H1 (cell line): Measurements from ENCODE around the gene WDR27. TPM values are rescaled to one million over a fixed set of nuclear protein-coding genes. Genes with fewer than 3 reads are reported as not detected.

Source experiments
- CTCF ChIA-PET: fragments of 300-600 bp; sonication (Branson Sonifier 250); formaldehyde crosslinking; loops from one replicate; lab custom pipeline; 2021; ENCODE audit not compliant: partially characterized antibody; lab: Charles Lee
- POLR2A ChIA-PET: fragments of 300-600 bp; sonication (Branson Sonifier 250); formaldehyde crosslinking; loops from one replicate; lab custom pipeline; 2021; ENCODE audit warnings: inconsistent platforms; ENCODE audit not compliant: partially characterized antibody; lab: Charles Lee
- DNase-seq, 2 experiments: peaks; one replicate each; pipeline versions ENCODE4 v3.0.0 to v3.0.0-alpha.2; 2010 to 2022; ENCODE audit warnings: low spot score in 2 of 2, low read depth in 1 of 2, mixed read lengths in 1 of 2
- FAIRE-seq: peaks from 2 replicates; lab custom pipeline; 2011; peaks lifted over from hg19 to GRCh38; lab: Jason Lieb, UNC
- H2AFZ ChIP-seq: 2 replicates; pipeline ENCODE4 v1.8.1; 2012; ENCODE audit warnings: low read length, inconsistent platforms
- H2AK5ac ChIP-seq: 2 replicates; pipeline ENCODE4 v1.6.1; 2013; ENCODE audit warnings: low read depth, low read length
- H2BK120ac ChIP-seq: replicated peaks from 2 replicates; pipeline ENCODE3; 2013; ENCODE audit warnings: low read depth, low read length, inconsistent platforms
- H2BK12ac ChIP-seq: 2 replicates; pipeline ENCODE4 v1.6.1; 2013; ENCODE audit warnings: low read depth, low read length
- H2BK15ac ChIP-seq: 2 replicates; pipeline ENCODE4 v1.6.1; 2013; ENCODE audit warnings: low read length
- H2BK20ac ChIP-seq: 2 replicates; pipeline ENCODE4 v1.6.1; 2013; ENCODE audit warnings: low read length
- H2BK5ac ChIP-seq: 2 replicates; pipeline ENCODE4 v1.6.1; 2013; ENCODE audit warnings: low read depth, low read length
- H3K14ac ChIP-seq: 2 replicates; pipeline ENCODE4 v1.6.1; 2013; ENCODE audit warnings: inconsistent platforms; ENCODE audit not compliant: insufficient read length
- H3K18ac ChIP-seq: 2 replicates; pipeline ENCODE4 v1.6.1; 2013; ENCODE audit warnings: low read length; ENCODE audit errors: extremely low read depth
- H3K23ac ChIP-seq: 2 replicates; pipeline ENCODE4 v1.6.1; 2013; ENCODE audit warnings: inconsistent platforms; ENCODE audit not compliant: insufficient read length
- H3K23me2 ChIP-seq: 2 replicates; pipeline ENCODE4 v1.6.1; 2013; ENCODE audit warnings: low read depth, low read length
- H3K27ac ChIP-seq: 2 replicates; pipeline ENCODE4 v1.6.1; 2011; ENCODE audit warnings: low read depth, low read length, inconsistent platforms
- H3K27me3 ChIP-seq, 4 experiments: replicated peaks in 1 of 4; 1 replicate in 1 of 4; 2 replicates in 3 of 4; pipeline versions ENCODE4 v1.6.1 to v1.8.1; 2011 to 2013; ENCODE audit warnings: low read length in 3 of 4, mild to moderate bottlenecking in 3 of 4, inconsistent platforms in 2 of 4, mixed read lengths in 2 of 4, moderate library complexity in 1 of 4; ENCODE audit not compliant: control insufficient read depth in 3 of 4, insufficient read depth in 3 of 4; ENCODE audit errors: extremely low read depth in 1 of 4
- H3K36me3 ChIP-seq, 4 experiments: 2 replicates each; pipeline versions ENCODE4 v1.6.1 to v1.8.1; 2011 to 2013; ENCODE audit warnings: mild to moderate bottlenecking in 4 of 4, low read length in 3 of 4, moderate library complexity in 2 of 4, control low read depth in 1 of 4, inconsistent platforms in 1 of 4; ENCODE audit not compliant: insufficient read depth in 4 of 4, control insufficient read depth in 2 of 4
- H3K4ac ChIP-seq: replicated peaks from 2 replicates; pipeline ENCODE3; 2013; ENCODE audit warnings: low read length, low read depth, mixed read lengths, inconsistent platforms; ENCODE audit not compliant: insufficient read length
- H3K4me1 ChIP-seq, 4 experiments: replicated peaks in 1 of 4; 1 replicate in 1 of 4; 2 replicates in 3 of 4; pipeline versions ENCODE4 v1.6.1 to v1.8.1; 2011 to 2013; ENCODE audit warnings: low read length in 3 of 4, inconsistent platforms in 2 of 4, mixed read lengths in 1 of 4; ENCODE audit not compliant: insufficient read depth in 4 of 4, control insufficient read depth in 3 of 4
- H3K4me2 ChIP-seq, 2 experiments: 2 replicates each; pipeline versions ENCODE4 v1.6.1 to v1.8.1; 2011 to 2013; ENCODE audit warnings: low read depth in 2 of 2, low read length in 2 of 2, control low read depth in 1 of 2, inconsistent platforms in 1 of 2, mild to moderate bottlenecking in 1 of 2; ENCODE audit not compliant: insufficient read depth in 1 of 2
- H3K4me3 ChIP-seq, 4 experiments: fragments of 200-600, 300-600 bp in 1 of 4; sonication (generic), shearing (Covaris generic), sonication (Bioruptor Twin) in 1 of 4; 2 replicates each; pipeline versions ENCODE4 v1.5.1 to v1.8.1; 2011 to 2016; ENCODE audit warnings: low read length in 4 of 4, low read depth in 3 of 4, control low read depth in 2 of 4, inconsistent platforms in 2 of 4, mild to moderate bottlenecking in 2 of 4, mixed read lengths in 1 of 4, moderate library complexity in 1 of 4; ENCODE audit not compliant: insufficient read depth in 2 of 4; ENCODE audit errors: extremely low read depth in 1 of 4
- H3K56ac ChIP-seq: replicated peaks from 2 replicates; pipeline ENCODE3; 2013; ENCODE audit warnings: low read depth, mild to moderate bottlenecking, mixed read lengths, low read length, inconsistent platforms; ENCODE audit not compliant: insufficient read length
- H3K79me1 ChIP-seq: 2 replicates; pipeline ENCODE4 v1.6.1; 2013; ENCODE audit warnings: low read depth, low read length, control low read depth
- H3K79me2 ChIP-seq, 2 experiments: 2 replicates each; pipeline versions ENCODE4 v1.6.1 to v1.8.1; 2012 to 2013; ENCODE audit warnings: low read length in 2 of 2, mild to moderate bottlenecking in 2 of 2, inconsistent platforms in 1 of 2; ENCODE audit not compliant: insufficient read depth in 2 of 2, control insufficient read depth in 1 of 2
- H3K9ac ChIP-seq, 4 experiments: replicated peaks in 1 of 4; 1 replicate in 1 of 4; 2 replicates in 3 of 4; pipeline versions ENCODE4 v1.6.1 to v1.8.1; 2011 to 2013; ENCODE audit warnings: low read depth in 3 of 4, low read length in 3 of 4, control low read depth in 2 of 4, mild to moderate bottlenecking in 2 of 4, moderate library complexity in 2 of 4, inconsistent platforms in 1 of 4; ENCODE audit errors: extremely low read depth in 1 of 4
- H3K9me3 ChIP-seq, 2 experiments: 2 replicates each; pipeline versions ENCODE4 v1.6.1 to v1.8.1; 2012 to 2013; ENCODE audit warnings: mild to moderate bottlenecking in 2 of 2, moderate library complexity in 2 of 2, control low read depth in 1 of 2, inconsistent platforms in 1 of 2, low read depth in 1 of 2, low read length in 1 of 2, mixed read lengths in 1 of 2; ENCODE audit not compliant: insufficient read depth in 2 of 2
- H4K20me1 ChIP-seq, 2 experiments: replicated peaks in 1 of 2; 2 replicates each; pipeline versions ENCODE3 to v1.8.1; 2011 to 2013; ENCODE audit warnings: inconsistent platforms in 2 of 2, low read length in 2 of 2, mild to moderate bottlenecking in 1 of 2; ENCODE audit not compliant: insufficient read depth in 2 of 2, control insufficient read depth in 1 of 2
- H4K5ac ChIP-seq: 2 replicates; pipeline ENCODE4 v1.6.1; 2013; ENCODE audit warnings: low read length, low read depth, mixed read lengths, inconsistent platforms; ENCODE audit not compliant: insufficient read length
- H4K8ac ChIP-seq: 2 replicates; pipeline ENCODE4 v1.8.0; 2013; ENCODE audit warnings: mild to moderate bottlenecking, moderate library complexity, low read length, inconsistent platforms; ENCODE audit not compliant: insufficient read depth; ENCODE audit errors: extremely low read depth
- H4K91ac ChIP-seq: replicated peaks from 2 replicates; pipeline ENCODE3; 2013; ENCODE audit warnings: low read length, mixed read lengths, inconsistent platforms; ENCODE audit not compliant: insufficient read length
- ATF2 ChIP-seq: IDR thresholded peaks from 2 replicates; pipeline ENCODE4 v1.6.1; 2012; ENCODE audit warnings: low read length, inconsistent platforms
- BCL11A ChIP-seq, 2 experiments: IDR thresholded peaks; one replicate each; pipeline ENCODE4 v1.6.1; 2011; ENCODE audit warnings: low read depth in 2 of 2, low read length in 2 of 2, mild to moderate bottlenecking in 2 of 2
- CBX8 ChIP-seq: fragments of 300-800, 300-1000 bp; sonication (generic); IDR thresholded peaks from 2 replicates; pipeline ENCODE4 v1.7.1; 2016; ENCODE audit warnings: low read depth, low read length, borderline replicate concordance
- NRF1 ChIP-seq: IDR thresholded peaks from 2 replicates; pipeline ENCODE4 v1.6.1; 2011; ENCODE audit warnings: mild to moderate bottlenecking, low read depth, low read length, improper control_type of control experiment
- TAF1 ChIP-seq: IDR thresholded peaks from 2 replicates; pipeline ENCODE4 v1.6.1; 2011; ENCODE audit warnings: mild to moderate bottlenecking, low read depth, low read length
- polyA plus RNA-seq, 7 experiments: library from polyadenylated mRNA; depleted of rRNA in 3 of 7; stranded (reverse) in 5 of 7; unstranded in 2 of 7; fragments of >200 nt in 5 of 7; fragments of 200-250 nt in 2 of 7; gene quantifications; 1 replicate in 5 of 7; 2 replicates in 1 of 7; 4 replicates in 1 of 7; pipeline versions ENCODE4 v1.2.1 to v1.2.3, GENCODE V29; 2011 to 2013; ENCODE audit warnings: missing spikeins in 2 of 7, mixed read lengths in 2 of 7
- total RNA-seq: library from RNA; stranded (reverse); fragmentation: NEBNext Ultra II Directional; extraction: Animal tissue kit (Norgen Biotek cat#: 25700); gene quantifications from 2 replicates; pipeline ENCODE4 v1.2.1, GENCODE V29; 2021

The WDR27 gene
- total and polyA plus RNA-seq, 2 of the 8 experiments (the other 6 are each of a cell fraction or from before 2014, with no cell fraction given): 53.6 to 68.6 TPM

GRCh38 chr6:169709293-169709692, 7.5 kb upstream of the WDR27 start:
- TF ChIP-seq CBX8 (no peak), BCL11A (IDR thresholded peaks at IDR 0.05; ENCODE audit: low read depth in 2 of 2, low read length in 2 of 2) (no peak), ATF2 (no peak), NRF1 (no peak), TAF1 (no peak)
- Histone ChIP-seq H3K79me2 (peaks cover 0 to 9% of the 10 kb centered on the region in 2 experiments; a peak in 2 of 4 replicates), H3K18ac (no peak overlapping the region), H2AFZ (no peak overlapping the region), H3K14ac (no peak overlapping the region), H3K56ac (no peak overlapping the region), H2BK20ac (no peak overlapping the region), H2BK120ac (no peak overlapping the region), H3K27ac (no peak overlapping the region), H4K5ac (no peak overlapping the region), H4K8ac (no peak overlapping the region), H4K91ac (no peak overlapping the region), H2BK12ac (no peak overlapping the region), H3K23me2 (no peaks in the 10 kb centered on the region), H3K27me3 (no peaks in the 10 kb centered on the region), H3K4ac (no peak overlapping the region), H3K4me3 (no peak overlapping the region), H3K23ac (no peak overlapping the region), H3K4me1 (no peaks in the 10 kb centered on the region), H2BK5ac (no peak overlapping the region), H3K4me2 (no peak overlapping the region), H3K79me1 (no peaks in the 10 kb centered on the region), H3K9ac (no peak overlapping the region), H2BK15ac (no peak overlapping the region), H2AK5ac (no peak overlapping the region), H3K9me3 (no peaks in the 10 kb centered on the region), H4K20me1 (peaks cover 1 to 5% of the 10 kb centered on the region in 2 experiments), H3K36me3 (peaks cover 0 to 66% (median 16%) of the 10 kb centered on the region in 4 experiments; a peak in 7 of 8 replicates)
- FAIRE-seq (no peak), DNase-seq (no peak)
- ChIA-PET CTCF (interaction anchor here (1.1 to 1.5 kb wide), 2 partner anchors 12 kb away, joined by 3 to 4 read pairs; no protein-coding TSS in a partner anchor), POLR2A (interaction anchor here (0.8 to 5.3 kb wide), 2 partner anchors 8 to 42 kb away, joined by 3 to 22 read pairs; partner anchors contain the start of genes C6orf120, DYNLT2, ERMARD and WDR27)
